HG03103 (cell line): Measurements from ENCODE around the gene MAP1LC3B2.

Experiments used
- ATAC-seq: cut with Tn5 transposase; IDR thresholded peaks from one replicate; pipeline ENCODE4 v1.9.1; 2021; ENCODE audit warnings: low read depth; ENCODE audit not compliant: unreplicated experiment

MAP1LC3B2 gene

GRCh38 chr12:116559162-116559935, at the start of gene MAP1LC3B2:
MAP1LC3B2 (plus strand) TSS chr12:116559381; CDS start chr12:116575943, 16,562 bp downstream.
- ATAC-seq: peak; percentile 67

- ATAC-seq: no peak
These were observed 45.2 kb upstream of the MAP1LC3B2 start for GRCh38 chr12:116513944-116514343.

DNA sequence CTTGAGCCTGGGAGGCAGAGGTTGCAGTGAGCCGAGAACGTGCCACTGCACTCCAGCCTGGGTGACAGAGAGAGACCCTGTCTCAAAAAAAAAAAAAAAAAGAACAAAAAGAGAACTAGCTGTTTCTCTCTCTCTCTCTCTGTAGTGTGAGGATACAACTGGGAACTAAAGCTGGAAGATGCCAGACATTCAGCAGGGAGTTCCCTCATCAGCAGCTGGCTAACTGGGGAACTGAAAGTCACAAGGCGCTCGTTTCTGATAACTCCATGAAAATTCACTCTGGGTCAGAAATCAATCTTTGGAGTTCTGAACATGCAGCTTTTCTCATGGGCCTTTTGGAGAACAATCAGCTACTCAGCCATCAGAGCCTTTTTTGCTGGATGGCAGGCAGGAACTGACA, 43.5 kb upstream of the MAP1LC3B2 start:
- no peak for ATAC-seq

GRCh38 chr12:116516657-116517056, 42.5 kb upstream of the MAP1LC3B2 start:
- no peak for ATAC-seq

DNA sequence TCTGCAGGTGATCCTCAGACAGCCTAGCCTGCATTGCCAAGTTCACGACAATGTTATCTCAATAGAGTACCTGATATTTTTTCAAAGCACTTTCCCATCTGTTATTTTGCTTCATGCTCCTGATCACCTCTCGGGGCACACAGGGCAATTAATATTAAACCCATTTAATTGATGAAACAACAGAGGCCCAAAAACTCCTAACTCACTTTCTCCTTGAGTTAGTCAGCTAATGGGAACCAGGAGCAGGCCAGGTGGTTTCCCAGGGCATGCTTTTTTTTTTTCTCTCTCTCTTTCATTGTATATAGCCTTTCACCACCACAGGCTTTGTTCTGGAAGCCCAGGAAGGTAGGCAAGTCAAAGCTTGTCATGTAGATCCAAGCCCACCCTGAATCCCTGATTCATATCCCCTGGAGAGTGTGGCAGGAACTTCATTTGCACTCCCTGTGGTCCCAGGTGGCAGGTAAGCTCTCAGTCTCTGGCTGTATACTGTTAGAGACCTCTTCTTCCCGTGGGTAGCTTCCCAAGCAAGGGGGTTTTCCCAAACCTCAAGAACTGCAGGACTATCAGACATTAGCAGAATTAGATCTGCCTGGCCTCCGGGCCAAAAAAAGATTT, 41.6 kb upstream of the MAP1LC3B2 start:
- no peak for ATAC-seq

DNA sequence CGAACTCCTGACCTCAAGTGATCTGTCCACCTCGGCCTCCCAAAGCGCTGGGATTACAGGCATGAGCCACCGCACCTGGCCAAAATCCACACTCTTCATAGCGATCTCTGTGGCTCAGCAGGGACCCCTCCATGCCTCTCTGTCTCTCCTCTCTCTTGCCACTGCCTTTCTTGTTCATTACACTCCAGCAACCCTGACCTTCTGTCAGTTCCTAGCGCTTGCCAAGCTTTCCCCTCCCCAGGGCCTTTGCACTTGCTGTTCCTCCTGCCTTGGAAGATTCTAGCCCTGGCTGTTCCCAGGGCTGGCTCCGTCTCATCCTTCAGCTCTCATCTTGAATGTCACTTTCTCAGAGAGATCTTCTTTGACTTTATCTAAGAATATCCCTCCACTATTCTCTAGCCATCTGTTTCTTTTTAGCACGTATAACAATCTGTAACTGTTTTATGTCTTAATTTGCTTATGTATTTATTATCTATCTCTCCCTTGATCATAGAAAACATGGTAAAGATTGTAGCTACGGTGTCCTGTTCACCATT, 38.9 kb upstream of the MAP1LC3B2 start:
- ATAC-seq: no peak

DNA sequence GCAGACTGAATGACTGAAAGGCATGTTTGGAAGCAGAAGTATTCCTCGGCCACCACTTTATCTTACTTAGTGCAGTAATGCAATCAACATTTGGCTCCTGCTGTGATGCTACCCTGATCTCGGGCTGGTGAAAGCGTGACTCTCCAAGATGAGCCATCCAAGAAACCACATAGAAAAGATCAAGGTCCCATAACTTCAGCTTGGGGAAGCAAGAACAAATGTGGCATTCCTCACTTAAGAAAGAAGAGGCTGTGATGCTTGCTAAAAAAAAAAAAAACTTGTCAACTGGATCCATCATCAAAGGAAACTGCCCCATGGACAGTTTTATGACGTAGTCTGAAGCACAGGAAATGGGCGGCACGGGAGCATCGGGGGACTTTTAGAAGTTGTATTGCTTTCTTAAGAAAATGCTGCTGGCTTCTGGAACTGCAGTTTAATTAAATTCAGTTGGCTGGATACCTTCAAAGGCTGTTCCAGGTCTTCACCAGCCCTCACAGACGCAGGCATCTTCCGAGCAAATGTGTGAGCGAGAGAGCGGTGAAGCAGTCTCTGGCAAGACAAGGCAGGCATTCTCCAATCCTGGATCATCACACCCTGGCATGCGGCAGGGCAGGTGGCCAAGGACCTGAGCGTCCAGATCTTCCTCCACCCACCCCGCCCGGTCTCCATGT, 38.2 kb upstream of the MAP1LC3B2 start:
- no peak for ATAC-seq

DNA sequence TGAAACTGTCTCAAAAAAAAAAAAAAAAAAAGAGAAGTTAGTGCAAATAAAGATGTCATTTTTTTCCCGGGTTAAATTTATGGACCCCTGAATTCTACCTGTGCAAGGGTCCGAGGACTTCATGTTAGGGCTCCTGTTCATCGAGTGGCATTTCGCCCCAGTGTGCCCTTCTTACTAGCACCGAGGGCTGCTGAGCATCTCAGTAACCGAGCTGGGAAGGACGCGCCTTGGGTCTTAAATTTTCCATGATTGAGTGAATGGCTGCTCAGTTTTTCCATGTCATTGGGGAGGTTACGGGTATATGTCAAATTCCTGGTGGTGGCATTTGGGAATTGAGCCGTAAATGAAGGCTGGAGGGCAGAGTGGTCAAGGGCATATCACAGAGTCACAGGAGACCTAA, 34.9 kb upstream of the MAP1LC3B2 start:
- ATAC-seq: no peak

GRCh38 chr12:116524964-116525379, 34.2 kb upstream of the MAP1LC3B2 start:
- ATAC-seq: no peak

- no peak for ATAC-seq
These were observed 33.7 kb upstream of the MAP1LC3B2 start for GRCh38 chr12:116525418-116526001.

- ATAC-seq: no peak
These were observed 31.1 kb upstream of the MAP1LC3B2 start for GRCh38 chr12:116528065-116528464.

- no peak for ATAC-seq
These were observed 30.7 kb upstream of the MAP1LC3B2 start for GRCh38 chr12:116528498-116528897.

GRCh38 chr12:116529048-116529447, 30.1 kb upstream of the MAP1LC3B2 start:
- ATAC-seq: no peak

GRCh38 chr12:116529686-116530085, 29.5 kb upstream of the MAP1LC3B2 start:
- no peak for ATAC-seq

DNA sequence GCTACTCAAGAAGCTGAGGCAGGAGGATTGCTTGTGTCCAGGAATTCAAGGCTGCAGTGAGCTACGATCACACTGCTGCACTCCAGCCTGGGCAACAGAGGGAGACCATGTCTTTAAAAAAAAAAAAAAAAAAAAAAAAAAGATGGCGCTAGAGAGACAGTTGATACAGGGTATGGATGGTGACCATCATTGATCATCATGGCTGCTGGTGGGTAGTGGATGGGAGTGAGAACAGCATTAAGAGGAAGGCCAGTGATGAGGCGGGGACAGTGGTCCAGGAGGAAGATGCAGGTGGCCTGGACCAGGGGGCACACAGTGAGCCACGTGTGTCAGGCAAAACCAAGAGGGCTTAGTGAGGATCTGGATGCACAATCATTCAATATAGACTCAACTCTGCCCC, 26.8 kb upstream of the MAP1LC3B2 start:
- ATAC-seq: no peak

- no peak for ATAC-seq
These were observed 26.2 kb upstream of the MAP1LC3B2 start for GRCh38 chr12:116532986-116533342.

DNA sequence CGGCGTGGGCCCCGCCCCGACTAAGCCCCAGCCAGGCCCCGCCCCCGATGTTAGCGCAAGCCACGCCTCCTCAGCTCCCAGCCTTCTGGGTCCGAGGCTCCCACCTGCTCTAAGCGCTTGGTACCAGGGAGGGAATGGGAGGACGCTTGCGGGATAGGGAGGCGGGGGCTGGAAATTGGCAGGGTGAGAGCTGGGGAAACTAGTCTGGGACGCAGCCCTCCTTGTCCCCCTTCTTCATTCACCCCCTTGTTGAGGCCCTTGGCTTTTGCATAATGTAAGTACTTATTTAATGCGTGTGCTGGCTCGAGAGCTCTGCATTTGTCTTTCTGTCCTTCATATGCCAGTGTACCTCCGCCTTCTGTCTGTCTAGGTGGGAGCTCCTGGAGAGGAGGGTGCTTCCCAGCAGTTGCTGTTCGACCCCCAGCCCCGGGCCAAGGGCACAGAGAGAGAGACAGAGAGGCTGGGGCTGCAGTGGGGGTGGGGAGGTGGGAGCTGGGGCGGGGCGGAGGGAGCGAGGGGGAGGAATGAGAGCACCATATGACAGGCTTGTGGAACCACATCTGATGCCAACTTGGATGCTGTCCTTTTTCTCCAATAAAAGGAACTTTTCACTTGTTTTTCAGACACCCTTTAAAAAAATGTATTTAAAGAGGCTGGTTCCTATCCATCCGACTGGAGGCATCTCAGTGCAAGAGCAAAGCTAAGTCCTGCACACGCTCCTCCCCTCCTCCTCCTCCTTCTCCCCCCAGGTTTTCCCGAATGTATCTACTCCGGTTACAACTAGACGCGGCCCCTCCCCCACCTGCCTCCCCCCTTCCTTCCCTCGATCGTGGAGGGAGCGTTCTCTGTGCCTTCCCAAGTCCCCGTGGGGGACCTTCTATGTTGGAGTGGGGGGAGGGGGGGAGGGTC, 25.6 kb upstream of the MAP1LC3B2 start:
- peak; percentile 60 for ATAC-seq

DNA sequence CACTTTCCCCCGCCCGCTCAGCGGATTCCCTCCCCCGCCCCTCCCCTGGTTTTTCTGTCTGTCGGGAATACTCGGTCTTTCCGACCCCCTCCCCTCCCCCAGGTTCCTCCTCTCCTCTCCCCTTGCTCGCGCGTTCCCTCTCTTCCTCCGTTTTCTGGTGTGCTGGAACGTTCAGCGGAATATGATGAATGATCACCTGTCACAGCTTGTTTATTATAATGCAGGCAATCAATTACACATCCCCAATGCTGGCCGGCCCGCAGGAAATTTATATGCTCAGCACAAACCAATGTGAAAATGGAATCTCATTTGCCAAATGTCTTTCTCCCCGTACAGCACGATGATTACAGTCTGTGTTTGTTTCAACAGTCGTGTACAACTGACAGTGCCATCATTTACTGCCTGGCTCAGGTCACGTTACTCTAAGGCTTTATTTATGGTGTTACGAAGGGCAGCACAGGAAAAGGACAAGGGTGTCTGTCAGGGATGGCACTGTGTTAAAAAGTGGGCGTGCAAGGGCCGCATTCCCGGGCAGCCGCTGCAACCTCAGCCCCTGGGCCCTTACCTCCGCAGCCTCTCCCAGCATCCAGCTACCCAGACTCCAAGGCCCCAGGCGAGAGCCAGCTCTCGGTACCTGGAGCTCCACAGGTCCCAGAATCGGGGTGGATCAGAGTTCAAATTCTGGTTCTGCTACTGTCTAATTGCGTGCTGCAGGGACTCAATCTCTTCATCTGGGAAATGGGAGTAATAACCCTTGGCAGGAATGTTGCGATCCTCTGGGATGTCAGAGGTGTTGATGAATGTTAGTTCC, 24.7 kb upstream of the MAP1LC3B2 start:
- no peak for ATAC-seq

- ATAC-seq: no peak
These were observed 23.9 kb upstream of the MAP1LC3B2 start for GRCh38 chr12:116535241-116535640.
